NCI-H2196 treated with DMSO at 0.1 percent for 48 hours (cell line): ENCODE data around the gene KLHL30.
"Not testable (repeated sequence)": the region's sequence is repeated elsewhere in the genome, so short reads cannot be mapped to it uniquely, and the experiment has no call there.

ENCODE experiments used
- DNase-seq: peaks from one replicate; lab custom pipeline; 2025; ENCODE audit not compliant: unreplicated experiment; lab: John Stamatoyannopoulos, UW

Gene KLHL30

GRCh38 chr2:238101891-238102841 is 36.3 kb upstream of the KLHL30 start:
- no peak for DNase-seq

- no peak for DNase-seq
Measured at GRCh38 chr2:238102865-238103264, 35.6 kb upstream of the KLHL30 start.

- DNase-seq, result no peak
Measured at GRCh38 chr2:238103465-238104225, 34.8 kb upstream of the KLHL30 start.

- DNase-seq, result no peak
Measured at GRCh38 chr2:238104226-238104690, 34.2 kb upstream of the KLHL30 start.

DNA sequence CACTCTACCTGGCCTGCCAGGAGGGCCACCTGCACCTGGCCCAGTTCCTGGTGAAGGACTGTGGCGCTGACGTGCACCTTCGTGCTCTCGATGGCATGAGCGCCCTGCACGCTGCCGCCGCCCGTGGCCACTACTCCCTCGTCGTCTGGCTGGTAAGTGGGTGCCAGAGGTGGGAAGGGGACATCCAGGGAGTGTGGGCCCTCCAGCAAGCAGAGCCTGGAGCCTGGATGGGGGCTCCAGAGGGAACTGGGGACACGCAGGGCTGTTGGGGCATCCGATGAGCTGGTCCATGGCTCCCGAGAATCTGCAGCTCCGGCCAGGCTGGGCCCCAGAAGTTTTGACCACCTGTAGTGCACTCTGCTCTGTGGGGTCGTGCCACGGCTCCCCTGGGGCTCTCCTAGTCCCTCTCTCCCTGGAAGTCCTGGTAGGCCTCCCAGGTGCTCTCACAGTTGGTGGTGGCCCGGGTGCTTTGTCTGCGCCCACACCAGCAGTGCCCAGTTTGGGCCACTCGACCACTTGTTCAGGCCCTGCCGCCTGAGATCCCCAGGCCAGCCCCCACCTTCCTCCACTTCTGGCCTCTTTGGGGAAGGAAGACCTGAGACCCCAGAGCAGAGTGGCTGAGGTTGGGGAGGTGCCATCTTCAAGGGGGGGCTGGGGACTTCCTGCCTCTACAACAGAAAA is 33.6 kb upstream of the KLHL30 start:
- no peak for DNase-seq

- no peak for DNase-seq
Measured at GRCh38 chr2:238105506-238106338, 32.7 kb upstream of the KLHL30 start.

DNA sequence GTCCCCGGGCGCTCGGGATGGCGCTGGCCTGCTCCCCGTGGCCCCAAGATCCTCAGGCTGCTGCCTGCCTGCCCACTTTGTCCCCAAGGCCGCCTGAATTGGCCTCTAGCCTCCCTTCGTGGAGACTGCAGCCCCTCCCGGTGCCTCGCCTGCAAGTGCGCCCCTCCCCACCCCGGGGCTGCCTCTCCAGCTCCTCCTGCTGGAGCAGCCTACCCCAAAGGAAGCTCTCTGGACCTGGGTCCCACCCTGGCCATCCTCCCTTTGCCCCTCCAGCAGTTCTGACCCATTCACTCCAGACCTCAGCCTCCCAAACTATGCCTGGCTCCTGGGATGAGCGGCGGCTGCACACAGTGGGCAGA is 32.1 kb upstream of the KLHL30 start:
- no peak for DNase-seq

DNA sequence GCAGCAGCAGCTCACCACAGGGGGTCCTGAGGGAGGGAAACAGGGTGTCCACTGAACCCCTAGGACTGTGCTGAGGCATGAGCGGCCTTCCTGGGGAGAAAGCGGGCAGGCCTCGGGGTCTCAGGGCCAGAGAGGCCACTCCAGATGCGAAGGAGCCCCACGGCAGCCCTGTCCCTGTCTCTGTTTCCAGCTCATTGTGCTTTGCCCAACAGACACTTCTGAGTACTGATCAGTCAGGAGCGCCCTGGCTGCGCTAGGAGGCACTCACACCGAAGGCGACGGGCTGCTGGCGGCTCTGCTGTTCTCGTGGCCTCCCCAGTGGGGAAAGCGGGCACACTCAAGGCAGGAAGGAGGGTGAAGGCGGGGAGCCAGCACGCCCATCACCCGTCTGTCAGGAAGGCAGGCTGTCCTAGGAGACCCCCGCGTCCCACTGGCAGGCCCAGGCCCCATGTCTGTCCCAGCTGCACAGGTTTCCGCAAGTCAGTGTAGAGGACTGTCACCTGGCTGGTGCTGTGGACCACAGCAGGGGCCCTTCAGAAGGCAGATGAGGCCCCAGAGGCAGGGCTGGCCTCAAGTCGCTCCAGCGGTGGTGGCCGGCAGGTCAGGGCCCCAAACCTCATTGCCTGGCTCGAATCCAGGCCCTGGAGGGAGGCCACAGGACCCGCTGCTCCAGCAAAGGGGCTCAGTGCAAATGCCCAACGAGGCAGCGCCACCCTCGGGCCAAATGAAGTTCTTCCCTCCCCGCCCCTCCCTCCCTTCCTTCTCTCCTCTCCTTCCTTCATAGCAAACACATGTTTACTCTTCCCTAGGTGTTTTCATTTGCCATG is 31.6 kb upstream of the KLHL30 start:
- DNase-seq, result no peak

- DNase-seq, result no peak
Measured at GRCh38 chr2:238107525-238108422, 30.7 kb upstream of the KLHL30 start.

GRCh38 chr2:238108423-238109183 is 29.9 kb upstream of the KLHL30 start:
- DNase-seq, result no peak

GRCh38 chr2:238113611-238114010 is 24.9 kb upstream of the KLHL30 start:
- DNase-seq, result no peak

DNA sequence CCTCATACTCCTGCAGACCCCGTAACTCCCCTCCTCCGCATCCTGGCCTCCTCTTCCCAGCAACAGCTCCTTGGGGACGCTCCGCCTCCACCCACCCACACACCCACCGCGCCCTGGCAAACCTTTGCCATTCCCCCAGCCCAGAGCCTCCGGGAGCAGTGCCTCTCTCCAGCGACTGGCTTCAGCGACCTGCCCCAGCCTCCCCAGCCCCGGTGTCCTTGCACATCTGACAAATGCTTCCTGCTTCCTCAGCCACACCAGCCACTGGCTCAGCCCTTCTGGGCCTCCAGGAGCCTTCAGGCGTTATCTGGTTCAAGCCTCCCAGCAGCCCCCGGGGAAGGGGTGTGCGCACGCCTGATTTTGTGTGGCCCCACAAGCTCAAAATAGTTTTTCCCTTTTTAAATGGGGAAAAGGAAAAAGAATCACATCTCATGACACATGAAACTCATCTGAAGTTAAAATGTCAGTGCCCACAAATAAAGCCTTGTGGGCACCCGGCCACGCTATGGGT is 24.1 kb upstream of the KLHL30 start:
- DNase-seq, result no peak

DNA sequence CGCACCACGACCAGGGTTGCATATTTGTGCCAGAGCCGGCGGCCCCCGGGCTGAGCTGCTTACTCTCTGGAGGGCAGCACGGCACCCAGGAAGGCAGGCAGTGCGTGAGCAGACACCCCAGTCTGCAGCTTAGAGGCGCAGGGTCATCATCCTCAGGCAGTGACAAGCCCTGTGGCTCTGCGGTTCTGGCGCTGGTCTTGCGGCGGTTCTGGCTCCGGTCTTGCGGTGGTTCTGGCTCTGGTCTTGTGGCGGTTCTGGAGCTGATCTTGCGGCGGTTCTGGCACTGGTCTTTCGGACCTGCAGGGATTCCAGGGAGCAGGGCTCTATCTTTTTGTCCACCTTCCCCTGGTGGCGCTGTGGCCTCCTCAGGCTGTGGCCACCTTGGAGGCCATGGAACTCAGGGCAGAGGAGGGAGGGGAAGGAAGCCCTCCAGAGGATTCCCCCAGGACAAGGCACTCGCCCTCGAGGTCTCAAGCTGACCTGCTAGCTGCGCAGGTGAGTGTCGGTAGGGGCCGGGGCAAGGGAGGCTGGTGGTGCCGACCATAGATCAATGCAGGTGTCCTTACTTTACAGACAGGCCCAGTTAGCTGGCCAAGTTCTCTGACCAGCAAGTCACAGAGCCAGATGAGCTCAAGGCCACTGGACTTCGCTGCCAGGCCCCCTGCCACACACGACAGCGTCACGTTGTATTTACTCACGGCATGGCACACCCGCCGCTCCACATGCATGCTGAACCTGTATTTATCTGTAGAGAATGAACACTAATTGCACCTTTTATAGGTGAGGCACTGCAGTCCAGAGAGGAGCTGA is 23.4 kb upstream of the KLHL30 start:
- DNase-seq, result no peak

- not testable (repeated sequence) for DNase-seq
Measured at GRCh38 chr2:238115709-238116108, 22.8 kb upstream of the KLHL30 start.

GRCh38 chr2:238116298-238117198 is 21.9 kb upstream of the KLHL30 start:
- no peak for DNase-seq
